Stimulated activated naive CD4-positive, alpha-beta T cell (primary cell): ENCODE results near the gene METTL22.

ENCODE experiments used
- DNase-seq, 6 experiments: peaks; one replicate each; lab custom pipeline; 2025; lab: John Stamatoyannopoulos, UW

METTL22 gene

DNA sequence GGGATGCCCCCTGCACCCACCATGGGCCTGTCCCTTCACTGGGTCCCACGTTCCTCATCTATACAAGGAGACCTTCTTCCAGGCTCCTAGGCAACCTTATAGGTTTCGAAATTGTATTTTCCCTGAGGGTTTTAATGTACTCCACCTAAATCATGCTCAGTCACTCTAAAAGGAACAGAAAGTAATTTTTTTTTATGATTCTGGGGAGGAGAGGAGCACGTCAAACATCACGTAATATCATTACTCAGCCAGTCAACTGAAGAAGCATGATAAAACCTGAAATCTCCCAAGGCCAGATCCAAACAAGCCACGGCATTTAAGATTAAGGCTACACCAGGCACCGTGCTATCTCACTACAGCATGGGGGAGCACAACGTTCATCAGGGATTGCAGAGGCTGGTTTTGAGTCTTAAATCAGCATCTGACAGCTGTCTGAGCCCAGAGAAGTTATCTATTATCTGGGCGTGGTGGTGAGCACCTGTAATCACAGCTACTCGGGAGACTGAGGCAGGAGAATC is 27.3 kb upstream of the METTL22 start:
- no peak for DNase-seq

DNA sequence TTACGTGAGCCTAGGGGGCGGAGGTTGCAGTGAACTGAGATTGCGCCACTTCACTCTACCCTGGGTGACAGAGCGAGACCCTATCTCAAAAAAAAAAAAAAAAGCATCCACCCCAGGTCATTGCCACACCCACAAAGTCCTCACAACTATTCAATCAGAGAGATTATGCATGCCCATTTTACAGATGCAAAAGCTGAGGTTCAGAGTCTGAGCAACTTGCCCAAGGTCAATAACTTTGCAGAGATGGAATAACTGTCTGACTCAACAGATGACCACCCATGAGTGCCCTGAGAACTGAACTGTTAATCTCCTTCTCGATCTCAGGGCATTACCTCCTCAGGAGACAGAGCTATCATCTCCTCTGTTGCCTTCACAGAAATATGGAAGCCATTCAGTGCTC is 25.7 kb upstream of the METTL22 start:
- no peak for DNase-seq

DNA sequence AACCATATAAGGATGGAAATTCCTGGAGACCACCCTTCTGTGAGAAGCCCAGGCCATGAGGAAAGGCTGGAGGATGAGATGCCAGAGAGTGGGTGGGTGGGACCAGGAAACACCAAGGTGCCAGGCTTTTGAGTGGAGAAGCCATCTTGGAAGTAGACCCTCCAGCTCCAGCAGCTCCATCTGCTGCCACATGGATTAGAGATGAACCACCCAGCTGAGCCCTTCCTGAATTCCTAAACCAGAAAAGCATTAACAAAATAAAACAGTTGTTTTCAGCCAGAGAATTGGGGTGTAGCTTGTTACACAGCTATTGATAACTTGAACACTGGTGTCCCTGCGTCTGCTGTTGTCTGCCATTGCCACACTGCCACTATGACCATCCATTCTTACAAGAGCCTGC is 24.9 kb upstream of the METTL22 start:
- no peak for DNase-seq

DNA sequence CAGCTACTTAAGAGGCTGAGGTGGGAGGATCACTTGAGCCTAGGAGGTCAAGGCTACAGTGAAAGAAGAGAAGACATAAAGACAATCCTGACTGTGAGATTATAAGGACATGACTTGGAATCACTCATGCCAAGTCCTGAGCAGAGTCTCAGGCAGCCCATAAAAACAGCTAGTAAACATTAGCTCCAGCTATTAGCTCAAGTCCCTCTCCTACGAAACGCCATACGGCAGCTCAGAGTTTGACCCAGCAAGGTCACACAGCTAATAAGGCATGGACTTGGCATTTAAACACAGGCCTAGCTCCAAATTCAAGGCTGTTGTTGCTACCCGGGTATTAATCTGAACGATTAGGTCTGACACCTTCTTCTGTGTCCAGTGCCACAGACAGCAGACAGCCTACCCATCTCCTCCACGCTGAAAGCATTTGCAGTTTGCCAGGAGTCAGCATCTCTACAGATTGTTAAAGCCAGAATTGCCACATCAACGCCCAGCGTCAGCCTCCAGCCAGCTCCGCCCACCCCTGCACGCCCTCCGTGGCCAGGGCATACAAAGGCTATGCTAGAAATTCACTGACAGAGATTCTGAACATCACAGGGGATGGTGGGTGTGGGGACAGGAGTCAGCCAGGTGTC is 21.2 kb upstream of the METTL22 start:
- no peak for DNase-seq

DNA sequence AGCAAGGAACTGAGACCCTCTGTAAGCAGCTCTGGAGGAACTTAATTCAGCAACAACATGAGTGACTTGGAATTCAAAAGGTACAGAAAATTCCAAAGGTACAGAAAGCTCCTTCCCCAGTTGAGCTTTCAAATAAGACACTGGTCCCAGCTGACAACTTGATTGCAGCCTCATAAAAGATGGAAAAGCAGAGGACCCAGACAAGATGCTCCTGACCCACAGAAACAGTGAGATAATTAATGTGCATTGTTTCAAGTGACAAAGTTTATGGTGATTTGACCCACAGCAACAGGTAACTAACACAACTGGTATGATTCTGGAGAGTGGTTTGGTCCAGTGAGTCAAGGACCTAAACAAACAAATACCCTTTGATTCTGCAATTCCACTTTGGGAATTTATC is 15.9 kb upstream of the METTL22 start:
- DNase-seq = no peak

DNA sequence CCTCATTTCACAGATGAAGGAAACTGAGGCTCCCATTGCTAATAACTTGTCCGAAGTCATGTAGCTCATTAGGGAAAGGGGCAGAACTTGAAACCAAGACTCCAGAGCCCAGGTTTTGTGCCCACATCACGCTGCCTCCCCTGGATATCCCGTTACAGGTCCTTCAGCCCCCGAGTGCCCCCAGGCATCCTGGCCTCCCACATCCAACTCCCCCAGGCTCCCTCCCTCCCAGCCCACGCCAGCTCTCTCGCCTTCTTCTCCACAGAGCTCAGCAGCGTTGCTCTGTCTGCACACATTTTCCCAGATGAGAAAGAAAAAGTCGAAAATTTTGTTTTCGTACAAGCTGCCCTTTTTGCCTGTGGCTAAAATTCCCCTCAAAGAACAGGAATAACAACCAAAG is 14.3 kb upstream of the METTL22 start:
- no peak for DNase-seq

DNA sequence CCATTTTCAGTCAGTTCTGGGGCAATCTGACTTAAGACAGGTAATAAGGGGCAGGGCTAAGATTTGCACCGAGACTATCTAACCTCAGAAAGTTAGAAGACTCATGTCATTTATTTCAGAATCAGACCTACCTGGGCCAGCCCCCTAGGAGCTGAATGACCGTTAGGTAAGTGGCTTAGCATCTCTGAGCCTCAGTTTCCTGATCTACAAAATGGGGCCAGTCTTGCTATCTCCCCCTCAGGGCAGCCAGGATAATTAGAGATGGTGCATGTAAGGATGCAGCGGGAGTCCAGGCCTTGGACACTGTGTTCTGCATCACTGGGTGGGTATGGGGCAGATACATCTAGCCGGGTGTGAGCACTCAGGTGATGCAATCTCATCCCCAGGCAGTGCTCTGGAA is 10.4 kb upstream of the METTL22 start:
- DNase-seq = no peak

DNA sequence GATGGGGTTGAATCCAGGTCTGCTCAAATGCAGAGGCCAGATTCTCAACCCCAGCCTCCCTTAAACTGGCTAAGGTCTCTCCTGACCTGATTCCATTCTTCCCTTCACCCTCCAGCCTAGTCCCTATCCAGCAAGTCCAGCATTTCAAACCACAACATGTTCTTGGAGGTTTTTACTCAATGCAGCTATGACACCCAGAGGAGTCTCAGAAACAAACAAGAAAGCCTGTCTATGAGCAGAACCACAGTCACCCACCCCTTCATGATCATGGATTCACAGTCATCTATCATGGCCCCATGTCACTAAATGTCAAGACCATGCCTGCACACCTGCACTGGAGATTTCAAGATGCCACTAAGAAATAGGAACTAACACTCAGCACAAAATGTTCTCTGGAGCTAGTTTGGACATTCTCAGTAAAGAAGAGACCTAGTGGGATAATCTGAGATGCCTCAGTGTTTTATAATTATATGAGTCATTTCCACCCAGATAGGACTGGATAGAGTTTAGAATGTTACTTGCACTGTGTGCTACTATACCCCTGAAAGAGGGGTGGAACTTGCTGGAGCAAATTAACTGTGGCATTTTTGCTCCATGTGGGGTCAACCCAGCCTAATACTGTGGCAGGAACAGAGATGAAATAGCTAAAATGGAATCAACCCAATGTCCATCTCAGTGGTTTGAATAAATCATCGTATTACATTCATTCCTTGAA is 9.5 kb upstream of the METTL22 start:
- DNase-seq = no peak

DNA sequence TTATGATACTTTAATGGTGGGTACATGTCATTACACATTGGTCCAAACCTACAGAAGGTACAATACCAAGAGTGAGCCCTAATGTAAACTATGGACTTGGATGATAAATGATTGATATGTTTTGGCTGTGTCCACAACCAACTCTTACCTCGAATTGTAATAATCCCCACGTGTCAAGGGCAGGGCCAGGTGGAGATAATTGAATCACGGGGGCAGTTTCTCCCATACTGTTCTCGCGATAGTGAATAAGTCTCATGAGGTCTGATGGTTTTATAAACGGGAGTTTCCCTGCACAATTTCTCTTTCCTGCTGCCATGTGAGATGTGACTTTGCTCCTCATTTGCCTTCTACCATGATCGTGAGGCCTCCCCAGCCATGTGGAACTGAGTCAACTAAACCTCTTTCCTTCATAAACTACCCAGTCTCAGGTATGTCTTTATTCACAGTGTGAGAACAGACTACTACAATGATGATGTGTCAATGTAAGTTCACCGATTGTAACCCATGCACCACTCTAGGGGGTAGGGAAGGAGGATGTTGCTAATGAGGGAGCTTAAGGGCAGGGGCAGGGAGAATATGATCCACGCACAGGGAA is 7.0 kb upstream of the METTL22 start:
- DNase-seq = no peak

DNA sequence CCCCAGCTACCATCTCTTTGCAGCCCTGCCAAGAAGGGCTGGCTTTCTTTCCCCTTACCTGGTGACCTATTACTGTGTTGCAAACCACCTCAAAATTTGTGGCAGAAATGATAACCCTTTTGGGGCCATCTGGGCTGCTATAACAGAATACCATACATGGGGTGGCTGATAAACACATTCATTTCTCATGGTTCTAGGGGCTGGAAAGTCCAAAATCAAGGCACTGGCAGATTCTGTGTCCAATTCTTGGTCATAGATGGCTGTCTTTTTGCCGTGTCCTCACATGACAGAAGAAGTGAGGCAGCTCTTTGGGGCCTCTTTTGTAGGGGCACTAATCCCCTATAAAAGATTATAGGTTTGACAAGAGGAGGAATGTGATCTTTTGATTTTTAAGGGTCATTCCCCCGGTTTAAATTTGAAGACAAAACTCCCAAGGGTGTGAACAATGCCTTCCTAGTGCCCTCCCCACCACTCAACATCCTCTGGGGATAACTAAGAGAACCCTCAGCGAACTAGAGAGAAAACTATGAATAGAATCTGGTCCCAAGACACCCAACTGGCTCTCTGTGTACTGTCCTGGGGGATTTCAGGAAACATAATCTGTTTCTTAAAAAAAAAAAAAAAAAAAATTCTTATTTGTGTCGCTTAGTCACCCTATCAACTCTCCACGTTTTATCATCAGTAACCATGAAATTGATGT is 1.7 kb upstream of the METTL22 start:
- no peak for DNase-seq

DNA sequence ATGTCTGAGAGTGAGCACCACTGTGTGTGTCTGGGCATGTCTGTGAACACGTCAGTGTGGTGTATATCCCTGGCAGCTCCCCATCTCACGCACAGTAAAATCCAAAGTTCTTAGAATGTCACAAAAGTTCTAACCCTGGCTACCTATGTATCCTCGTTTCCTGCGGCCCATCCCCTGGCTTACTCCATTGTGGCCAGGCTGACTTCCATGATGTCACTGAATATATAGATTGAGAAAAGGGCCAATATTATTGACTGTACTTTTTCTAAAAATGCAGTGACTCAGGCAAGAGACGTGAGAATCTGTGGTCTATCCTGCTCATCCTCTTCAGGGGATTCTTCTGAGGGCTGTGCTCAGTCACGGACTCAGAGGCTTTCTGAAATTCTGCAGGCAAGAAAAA is 963 bp upstream of the METTL22 start:
- no peak for DNase-seq

DNA sequence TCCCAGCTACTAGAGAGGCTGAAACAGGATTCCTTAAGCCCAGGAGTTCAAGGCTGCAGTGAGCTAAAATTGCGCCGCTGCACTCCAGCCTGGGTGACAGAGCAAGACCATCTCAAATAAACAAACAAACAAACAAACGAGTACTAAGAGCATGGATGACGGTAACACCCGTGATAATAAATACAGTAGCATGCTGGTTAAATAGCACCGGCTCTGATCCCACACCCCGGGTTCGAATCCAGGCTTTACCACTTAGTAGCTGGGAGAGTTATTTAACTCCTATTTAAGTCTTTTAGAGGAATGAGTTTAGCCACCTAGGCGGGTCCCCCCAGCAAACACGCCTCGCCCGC is 301 bp upstream of the METTL22 start:
- no peak for DNase-seq

DNA sequence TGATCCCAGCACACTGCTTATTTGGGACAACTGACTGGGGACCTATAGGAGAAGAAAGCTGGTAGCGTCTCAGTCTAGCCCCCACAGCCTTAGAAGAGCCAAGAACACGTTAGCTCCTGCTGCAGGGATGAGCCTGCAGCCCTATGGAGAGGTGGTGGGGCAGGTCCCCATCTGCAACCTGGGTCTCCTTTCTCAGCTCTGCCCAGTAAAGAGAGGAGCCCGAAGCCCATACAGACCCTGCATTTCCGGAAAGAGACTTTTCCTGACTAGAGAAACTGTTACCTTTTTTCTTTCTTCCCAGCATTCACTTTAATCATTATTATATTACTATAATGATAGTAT is 788 bp downstream of the METTL22 start:
- no peak for DNase-seq

DNA sequence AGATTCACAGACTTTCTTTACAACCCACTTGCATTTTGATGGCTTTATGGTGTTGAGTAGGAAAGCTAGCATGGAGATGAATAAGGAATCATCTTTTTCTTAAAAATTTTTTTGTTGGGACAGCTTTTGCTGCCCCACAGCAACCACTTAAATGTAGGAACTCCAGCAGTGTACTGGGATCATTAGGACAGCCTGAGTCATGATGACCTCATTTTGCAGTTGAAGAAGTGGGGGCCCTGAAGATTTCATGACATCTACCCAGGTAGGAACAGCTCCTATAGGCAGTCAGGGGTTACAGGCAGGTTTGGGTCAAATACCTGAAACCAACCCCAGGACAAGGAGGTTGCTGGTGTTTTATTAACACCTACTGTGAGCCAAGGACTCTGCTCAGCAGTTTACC is 2.1 kb downstream of the METTL22 start:
- DNase-seq = no peak

DNA sequence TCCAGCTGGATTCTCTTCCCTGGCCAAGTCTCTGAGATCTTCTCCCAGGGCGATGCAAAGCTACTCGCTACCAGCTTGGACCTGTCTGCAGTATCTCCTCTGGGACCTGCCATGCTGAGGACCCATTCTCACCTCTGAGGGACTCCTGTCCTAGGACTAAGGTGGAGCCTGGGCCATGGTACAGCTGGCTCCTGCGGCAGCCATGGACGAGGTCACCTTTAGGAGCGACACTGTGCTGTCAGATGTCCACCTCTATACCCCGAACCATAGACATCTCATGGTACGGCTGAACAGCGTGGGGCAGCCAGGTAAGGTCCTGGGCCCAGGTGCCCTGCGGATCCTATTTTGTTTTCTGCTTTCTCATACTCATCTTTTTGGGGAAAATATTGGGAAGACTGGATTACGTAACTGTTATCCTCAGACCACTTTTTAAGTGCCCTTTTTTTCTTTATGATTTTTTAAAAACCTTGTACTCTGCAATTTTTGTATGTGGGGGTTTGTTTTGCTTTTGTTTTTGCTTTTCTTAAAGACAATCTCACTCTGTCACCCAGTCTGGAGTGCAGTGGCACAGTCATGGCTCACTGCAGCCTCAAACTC is 4.1 kb downstream of the METTL22 start:
- no peak for DNase-seq

DNA sequence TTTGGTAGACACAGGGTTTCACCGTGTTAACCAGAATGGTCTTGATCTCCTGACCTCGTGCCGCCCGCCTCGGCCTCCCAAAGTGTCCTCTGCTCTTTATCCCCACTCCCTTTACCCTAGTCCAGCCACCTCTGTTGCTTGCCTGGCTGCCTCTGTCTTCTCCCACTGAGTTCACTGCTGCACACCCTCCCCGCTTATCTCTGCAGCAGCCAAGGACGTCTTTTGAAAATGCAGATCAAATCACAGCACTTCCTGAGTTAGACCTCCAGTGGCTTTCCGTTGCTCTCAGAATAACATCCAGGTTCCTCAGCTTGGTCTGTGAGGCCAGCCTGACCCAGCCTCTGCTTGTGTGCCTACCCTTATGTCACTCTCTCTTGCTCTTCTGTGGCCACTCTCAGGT is 5.4 kb downstream of the METTL22 start:
- DNase-seq = no peak

DNA sequence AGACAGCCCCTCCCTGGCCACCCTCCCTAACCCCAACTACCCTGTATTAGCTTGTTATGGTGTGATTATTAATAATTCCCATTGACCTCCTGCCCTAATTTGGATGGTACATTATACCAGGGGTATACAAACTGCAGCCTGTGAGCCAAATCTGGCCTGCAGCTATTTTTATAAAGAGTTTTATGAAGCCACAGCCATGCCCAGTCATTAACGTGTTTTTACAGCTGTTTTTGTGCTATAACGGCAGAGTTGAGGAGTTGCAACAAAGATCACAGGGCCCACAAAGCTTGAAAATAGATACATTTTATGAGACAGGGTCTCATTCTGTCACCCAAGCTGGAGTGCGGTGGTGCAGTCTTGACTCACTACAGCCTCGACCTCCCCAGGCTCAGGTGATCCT is 6.0 kb downstream of the METTL22 start:
- no peak for DNase-seq

DNA sequence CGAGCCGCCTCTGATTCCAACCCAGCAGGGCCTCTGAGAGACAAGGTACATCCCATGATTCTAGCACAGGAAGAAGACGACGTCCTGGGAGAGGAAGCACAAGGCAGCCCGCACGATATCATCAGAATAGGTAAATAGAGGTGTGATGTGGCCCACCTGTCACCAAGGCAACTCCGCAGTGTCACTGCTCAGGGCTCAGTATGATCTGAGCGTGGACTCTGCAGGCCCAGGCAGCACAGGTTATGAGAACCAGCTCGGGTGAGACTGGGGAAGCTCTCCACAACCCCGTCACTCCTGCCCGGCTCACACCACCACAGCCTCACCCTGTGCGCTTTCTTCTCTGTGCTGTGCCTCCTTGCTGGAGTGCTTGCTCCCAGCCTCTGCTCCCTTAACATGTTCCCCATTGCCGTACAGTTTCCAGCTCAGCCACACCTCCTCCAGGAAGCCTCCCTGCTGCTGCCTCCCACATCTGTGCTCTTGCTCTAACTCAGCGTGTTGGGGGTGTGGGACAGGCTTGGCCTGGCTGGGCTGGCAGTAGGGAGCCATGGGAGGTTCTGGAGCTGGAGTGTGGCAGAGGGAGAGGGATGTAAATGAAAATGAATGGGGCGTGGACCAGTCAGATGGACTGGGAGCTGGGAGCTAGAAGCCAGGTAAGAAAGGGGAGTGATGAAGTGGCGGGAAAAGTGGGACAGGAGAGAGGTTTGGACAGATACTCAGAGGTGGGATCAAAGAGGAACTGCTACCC is 7.7 kb downstream of the METTL22 start:
- DNase-seq = no peak

DNA sequence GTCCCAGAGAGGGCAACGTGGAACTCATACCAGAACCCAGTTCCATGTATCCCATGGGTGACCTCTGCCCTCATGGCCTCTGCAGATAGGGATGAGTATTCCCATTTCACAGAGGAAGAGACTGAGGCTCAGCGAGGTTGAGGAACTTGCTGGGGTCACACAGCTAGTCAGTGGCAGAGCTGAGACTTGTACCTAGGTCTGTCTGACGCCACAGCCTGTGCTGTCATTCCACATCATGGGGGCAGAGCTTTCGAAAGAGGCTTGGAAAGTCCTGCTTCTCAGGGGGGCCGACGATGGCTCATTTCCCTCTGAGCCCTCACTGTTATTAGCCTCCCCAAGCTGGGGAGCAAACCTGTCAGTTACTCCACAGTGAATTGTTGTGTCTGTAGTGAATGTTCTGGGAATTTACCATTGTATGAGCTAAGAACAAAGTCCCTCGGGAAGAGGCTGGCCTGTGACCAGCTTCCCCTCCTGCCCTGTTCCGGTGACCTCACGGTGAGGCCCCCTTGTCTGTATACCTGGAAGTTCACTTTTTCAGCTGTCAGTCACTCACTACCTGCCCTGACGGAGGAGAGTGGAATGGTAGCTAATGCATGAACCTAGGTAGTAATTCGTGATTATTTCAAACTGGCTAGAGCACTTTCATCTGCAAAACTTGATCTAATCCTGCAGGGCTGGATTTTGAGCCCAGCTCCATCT is 8.9 kb downstream of the METTL22 start:
- no peak for DNase-seq

DNA sequence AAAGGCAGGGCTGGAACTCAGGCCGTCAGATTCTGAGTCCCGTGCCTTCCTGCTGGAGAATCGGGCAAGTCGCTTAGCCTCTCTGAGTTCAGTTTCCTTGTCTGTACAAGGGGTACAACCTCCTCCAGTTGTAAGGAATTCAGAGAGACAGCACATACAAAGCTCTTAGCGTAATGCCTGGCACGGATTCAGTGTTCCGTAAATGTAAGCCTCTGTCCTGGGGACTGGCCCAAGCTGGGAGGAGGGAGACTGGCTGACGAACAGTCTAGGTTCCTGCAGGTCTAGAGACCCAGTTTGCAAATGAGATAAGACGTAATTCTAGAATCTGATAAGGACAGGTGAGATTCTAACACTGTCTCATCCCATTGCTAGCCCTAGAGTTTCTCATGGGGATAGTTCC is 9.9 kb downstream of the METTL22 start:
- no peak for DNase-seq

DNA sequence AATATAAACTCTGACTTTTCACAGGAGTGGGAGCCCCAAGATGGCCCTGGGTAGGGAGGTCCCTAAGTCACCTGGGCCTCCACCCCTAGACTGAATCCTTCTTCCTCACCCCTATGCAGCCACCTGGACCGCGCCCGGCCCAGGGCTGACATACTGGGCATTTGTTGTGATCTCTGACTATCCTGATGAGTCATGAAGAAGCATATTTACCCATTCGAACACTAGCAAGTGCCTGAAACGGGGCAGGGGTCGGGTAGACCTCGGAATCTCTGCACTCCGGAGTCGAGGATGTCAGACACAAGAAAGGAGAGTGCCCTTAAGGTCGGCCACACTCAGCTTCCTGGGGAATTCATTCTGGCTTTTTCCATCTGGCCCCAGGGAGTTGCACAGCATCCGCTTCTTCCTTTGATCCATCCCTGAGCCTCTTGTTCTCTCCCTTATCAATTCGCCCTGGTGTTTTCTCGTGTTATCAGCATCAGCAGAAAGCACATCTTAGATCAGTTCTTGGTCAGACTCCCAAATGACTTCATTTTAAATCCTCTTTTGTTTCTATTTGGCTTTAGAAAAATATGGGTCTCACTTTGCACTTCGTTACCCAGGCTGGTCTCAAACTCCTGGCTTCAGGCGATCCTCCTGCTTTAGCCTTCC is 10.4 kb downstream of the METTL22 start:
- no peak for DNase-seq
